T-helper 9 cell (primary cell): ENCODE data around the gene KRT25.

Experiments
- DNase-seq: peaks from one replicate; pipeline ENCODE4 v3.0.0-alpha.2; 2020
- total RNA-seq, 2 donors: gene quantifications; one replicate each; lab custom pipeline; 2026; lab: John Stamatoyannopoulos, UW

The KRT25 gene, protein sequence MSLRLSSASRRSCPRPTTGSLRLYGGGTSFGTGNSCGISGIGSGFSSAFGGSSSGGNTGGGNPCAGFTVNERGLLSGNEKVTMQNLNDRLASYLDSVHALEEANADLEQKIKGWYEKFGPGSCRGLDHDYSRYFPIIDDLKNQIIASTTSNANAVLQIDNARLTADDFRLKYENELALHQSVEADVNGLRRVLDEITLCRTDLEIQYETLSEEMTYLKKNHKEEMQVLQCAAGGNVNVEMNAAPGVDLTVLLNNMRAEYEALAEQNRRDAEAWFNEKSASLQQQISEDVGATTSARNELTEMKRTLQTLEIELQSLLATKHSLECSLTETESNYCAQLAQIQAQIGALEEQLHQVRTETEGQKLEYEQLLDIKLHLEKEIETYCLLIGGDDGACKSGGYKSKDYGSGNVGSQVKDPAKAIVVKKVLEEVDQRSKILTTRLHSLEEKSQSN
- 0 reads per million in 2 donors for total RNA-seq

- no peak for DNase-seq
These were observed at the start of gene KRT25 for GRCh38 chr17:40755231-40755630. TSS of gene KRT25 (minus strand) at chr17:40755331. CDS start at chr17:40755271, 60 bp downstream.

- DNase-seq: peak; percentile 66
These were observed 48.5 kb upstream of the KRT25 start for GRCh38 chr17:40803617-40804082.

- DNase-seq: no peak
These were observed 46.0 kb upstream of the KRT25 start for GRCh38 chr17:40801157-40801556.

- DNase-seq: no peak
These were observed 45.2 kb upstream of the KRT25 start for GRCh38 chr17:40800381-40800780.

DNA sequence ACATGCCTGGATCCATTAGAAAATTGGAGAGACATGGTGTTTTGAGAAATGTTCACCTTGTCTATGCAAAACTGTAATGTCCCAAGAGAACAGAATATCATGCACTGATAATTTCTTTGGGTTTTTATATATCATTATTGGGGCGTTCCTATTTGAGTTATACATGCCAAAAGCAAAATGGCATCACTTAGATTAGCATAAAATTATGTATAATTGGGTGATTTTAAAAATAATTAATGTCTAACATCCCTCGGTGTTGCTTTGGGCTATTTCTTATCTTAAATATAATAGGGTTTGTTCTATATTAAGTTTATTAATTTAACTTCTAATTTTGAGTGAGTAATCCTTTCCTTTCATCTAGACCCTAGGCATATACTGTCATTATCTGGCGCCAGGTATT, 44.7 kb upstream of the KRT25 start, which contains the start of gene KRT28:
Gene KRT28, minus strand, starts transcription at position 101 of the 400 bp plus-strand sequence. Its CDS starts 66 bp downstream, at position 35.
- DNase-seq: no peak

DNA sequence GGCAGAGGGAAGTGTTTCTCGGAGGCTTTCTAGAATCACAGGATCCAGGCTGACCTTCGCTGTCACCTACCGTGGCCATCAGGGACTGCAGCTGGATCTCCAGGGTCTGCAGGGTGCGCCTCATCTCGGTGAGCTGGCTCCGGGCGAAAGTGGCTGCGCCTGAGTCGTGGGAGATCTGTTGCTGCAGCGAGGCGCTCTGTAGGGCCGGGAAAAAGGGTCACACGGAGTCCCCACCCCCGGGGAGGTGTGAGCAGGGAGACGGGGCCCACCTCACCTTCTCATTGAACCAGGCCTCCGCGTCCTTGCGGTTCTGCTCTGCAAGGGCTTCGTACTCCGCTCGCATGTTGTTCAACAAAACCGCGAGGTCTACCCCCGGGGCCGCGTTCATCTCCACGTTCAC, 41.7 kb upstream of the KRT25 start:
- DNase-seq: no peak

DNA sequence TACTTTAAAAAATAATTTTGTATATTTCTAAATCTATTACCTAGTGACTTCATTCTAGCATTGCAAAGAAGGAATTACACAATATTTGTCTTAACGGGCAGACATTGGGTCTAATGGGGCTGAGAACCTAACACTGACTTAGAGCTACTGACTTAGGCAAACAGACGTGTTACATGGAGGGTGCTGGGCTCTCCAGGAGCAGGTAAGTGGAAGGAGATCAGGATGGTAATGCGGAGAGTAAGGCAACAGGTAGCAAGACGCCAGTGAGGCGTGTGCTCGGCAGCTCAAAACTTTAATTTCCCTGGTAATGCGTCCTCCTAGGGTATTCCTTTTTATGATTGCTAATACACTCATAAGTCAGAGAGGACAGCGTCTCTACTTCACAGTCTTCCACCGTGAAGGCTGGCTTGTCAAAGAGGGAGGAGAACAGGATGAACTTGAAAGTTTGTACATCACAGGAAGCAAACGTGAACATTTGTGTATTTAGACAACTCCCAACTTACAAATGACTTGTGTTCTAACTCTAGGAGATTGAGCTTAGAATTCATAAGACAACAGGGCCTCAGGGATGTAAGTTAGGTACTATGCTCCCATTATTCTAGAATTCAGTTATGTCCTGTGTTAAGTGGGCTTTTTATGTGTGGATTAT, 40.0 kb upstream of the KRT25 start:
- no peak for DNase-seq

- DNase-seq: no peak
These were observed 39.3 kb upstream of the KRT25 start for GRCh38 chr17:40794466-40794865.

GRCh38 chr17:40793832-40794231, 38.7 kb upstream of the KRT25 start:
- DNase-seq: no peak

GRCh38 chr17:40791787-40792436, 36.8 kb upstream of the KRT25 start:
- DNase-seq: no peak

DNA sequence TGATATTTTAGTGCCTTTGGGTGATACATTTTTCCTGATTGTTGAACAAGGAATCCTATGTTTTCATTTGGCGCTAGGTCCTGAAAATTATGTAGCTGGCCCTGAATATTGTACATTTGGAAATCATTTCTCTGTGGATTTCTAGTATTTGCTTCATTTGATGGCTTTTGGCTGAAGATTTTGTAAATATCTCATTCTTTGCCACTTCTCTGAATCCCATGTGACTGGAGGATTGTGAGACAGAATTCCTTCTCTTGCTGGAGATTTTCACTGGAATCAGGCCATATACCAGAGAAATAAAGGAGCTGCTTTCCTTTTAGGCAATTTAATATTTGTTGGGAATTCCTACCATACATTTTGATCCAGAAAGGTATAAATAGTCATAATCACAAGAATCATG, 36.0 kb upstream of the KRT25 start:
- DNase-seq: no peak

- DNase-seq: no peak
These were observed 27.3 kb upstream of the KRT25 start, which contains the start of gene KRT27 for GRCh38 chr17:40782450-40782849. TSS of gene KRT27 (minus strand) at chr17:40782550. CDS start at chr17:40782493, 57 bp downstream.

DNA sequence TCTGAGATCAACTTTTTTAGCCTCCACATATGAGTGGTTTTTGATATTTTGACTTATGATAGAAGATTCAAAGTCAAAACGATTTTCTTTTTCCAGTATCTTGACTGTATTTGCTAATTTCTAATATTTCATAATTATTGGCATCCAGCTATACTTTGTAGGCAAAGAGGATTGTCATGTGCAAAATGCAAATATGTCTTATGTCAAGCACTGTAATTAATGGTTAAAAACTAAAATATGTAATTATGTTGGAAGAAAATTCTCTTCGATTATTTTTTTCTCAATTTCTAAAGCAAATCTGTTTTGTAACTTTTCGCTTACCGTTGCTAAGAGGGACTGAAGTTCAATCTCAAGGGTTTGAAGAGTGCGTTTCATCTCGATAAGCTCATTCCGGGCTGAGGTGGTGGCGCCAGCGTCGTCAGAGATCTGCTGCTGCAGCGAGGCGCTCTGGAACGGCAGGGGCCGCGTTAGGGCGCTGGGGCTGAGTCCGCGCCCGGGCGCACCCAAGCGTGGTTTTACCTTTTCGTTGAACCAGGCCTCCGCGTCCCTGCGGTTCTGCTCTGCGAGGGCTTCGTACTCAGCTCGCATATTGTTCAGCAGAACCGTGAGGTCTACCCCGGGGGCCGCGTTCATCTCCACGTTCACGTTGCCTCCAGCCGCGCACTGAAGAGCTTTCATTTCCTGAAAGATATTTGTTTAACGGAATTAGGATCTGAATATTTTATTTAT, 24.2 kb upstream of the KRT25 start:
- DNase-seq: no peak

- DNase-seq: no peak
These were observed 23.3 kb upstream of the KRT25 start for GRCh38 chr17:40778461-40778860.

DNA sequence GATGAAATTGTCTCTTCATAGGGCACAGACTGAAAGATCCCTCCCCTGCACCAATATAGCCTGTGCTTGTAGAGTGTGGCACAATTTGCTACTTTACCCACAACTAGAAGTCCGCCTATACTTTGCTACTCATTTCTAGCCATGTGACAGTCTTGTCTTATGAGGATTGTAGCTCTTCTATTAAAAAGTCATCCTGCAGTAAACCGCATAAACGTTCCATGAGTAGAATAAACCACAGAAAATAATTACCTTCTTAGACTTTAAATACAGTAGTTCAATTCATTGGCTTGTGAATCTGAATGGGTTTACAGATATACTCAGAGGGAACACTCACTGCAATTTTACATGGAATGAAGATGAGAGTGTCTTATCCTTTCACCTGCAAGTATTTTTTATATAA, 22.8 kb upstream of the KRT25 start:
- no peak for DNase-seq

DNA sequence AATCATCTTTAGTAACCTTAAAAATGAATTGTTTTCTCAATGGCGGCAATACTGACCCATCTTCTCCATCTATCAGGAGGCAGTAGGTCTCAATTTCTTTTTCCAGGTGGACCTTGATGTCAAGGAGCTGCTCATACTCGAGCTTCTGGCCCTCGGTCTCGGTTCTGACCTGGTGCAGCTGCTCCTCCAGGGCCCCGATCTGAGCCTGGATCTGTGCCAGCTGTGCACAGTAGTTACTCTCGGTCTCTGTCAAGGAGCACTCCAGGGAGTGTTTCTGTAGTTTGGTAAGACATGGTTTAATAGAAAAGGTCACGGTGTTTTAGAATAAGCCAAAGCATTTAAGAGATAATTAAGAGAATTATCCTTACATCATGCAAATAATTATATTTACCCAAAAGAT, 22.3 kb upstream of the KRT25 start:
- DNase-seq: no peak

GRCh38 chr17:40775945-40776344, 20.8 kb upstream of the KRT25 start:
- DNase-seq: no peak

GRCh38 chr17:40772101-40772500, 17.0 kb upstream of the KRT25 start, which contains the start of gene KRT26:
TSS of gene KRT26 (minus strand) at chr17:40772201. CDS start at chr17:40772113, 88 bp downstream.
- no peak for DNase-seq

GRCh38 chr17:40765657-40766056, 10.5 kb upstream of the KRT25 start:
- DNase-seq: no peak

DNA sequence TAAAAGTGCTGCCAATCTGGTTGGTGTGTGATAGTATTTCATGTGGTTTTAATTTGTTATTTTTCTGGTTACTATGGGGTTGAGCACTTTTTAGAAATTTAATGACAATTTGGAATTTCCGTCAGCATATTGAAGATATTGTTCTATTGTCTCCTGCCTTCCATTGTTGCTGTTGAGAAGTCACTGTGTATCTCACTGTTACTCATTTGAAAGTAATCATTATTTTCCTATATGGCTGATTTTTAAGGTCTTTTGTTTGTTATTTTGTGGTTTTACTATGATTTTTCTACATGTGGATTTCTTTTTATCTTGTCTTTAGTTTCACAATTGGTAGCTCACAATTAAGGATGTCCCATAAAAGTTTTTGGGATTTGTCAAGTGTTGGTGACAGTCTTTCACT, 8.6 kb upstream of the KRT25 start:
- no peak for DNase-seq

DNA sequence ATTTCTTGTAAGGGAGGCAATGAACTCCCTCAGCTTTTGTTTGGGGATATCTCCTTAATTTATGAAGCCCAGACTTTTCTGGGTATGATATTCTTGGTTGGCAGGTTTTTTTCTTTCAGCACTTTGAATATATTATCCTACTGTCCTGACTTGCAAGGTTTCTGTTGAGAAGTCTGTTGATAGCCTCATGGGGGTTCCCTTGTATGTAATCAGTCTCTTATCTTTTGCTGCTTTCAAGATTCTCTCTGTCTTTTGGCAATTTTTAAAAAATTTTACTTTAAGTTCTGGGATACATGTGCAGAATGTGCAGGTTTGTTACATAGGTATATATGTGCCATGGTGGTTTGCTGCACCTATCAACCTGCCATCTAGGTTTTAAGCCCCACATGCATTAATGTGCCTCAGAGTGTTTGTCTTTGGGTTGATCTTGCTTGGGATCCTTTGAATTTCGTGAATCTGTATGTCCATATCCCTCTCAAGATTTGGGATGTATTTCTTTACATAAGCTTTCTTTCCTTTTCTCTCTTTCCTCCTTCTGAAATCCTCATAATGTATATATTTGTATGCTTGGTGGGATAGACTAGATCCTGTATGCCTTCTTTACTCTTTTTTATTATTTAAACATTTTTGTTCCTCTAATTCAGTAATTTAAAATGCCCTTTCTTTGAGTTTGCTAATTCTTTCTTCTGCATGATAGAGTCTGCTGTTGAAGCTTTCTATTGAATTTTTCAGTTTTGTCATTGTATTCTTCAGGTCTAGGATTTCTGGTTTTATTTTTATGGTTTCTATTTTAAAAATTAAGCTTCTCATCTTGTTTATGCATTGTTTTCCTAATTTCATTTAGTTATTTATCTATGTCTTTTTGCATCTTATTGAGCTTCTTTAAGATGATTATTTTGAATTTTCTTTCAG, 5.2 kb upstream of the KRT25 start:
- no peak for DNase-seq
